ENCODE measurements around the gene NADSYN1. TPM values are rescaled to one million over a fixed set of nuclear protein-coding genes. Genes with fewer than 3 reads are reported as not detected.
"Not testable (repeated sequence)": the region's sequence is repeated elsewhere in the genome, so short reads cannot be mapped to it uniquely, and the experiment has no call there.

The NADSYN1 gene
- total RNA-seq, 4 donors from 2014 or later = 54.2 to 85.9 (median 70.0) TPM

GRCh38 chr11:71538666-71538990, 85.6 kb downstream of the NADSYN1 start:
- TF ChIP-seq CTCF (IDR thresholded peaks at IDR 0.05) = no peak
- TF ChIP-seq POLR2A (IDR thresholded peaks at IDR 0.05) = no peak
- Histone ChIP-seq H3K9me3 (no peaks in the 10 kb centered on the region), H3K4me1 (no peaks in the 10 kb centered on the region), H3K36me3 (no peaks in the 10 kb centered on the region), H3K27me3 (no peaks in the 10 kb centered on the region), H3K27ac (no peak overlapping the region), H3K4me3 (no peak overlapping the region)
- DNase-seq (ENCODE audit: low spot score in 2 of 2) = no peak
- WGBS, 2 donors = 75 to 85% methylated on average over 4 of the region's 4 CpGs

- no peak overlapping the region for H3K27ac ChIP-seq
- H3K36me3 ChIP-seq = no peaks in the 10 kb centered on the region
- no peaks in the 10 kb centered on the region for H3K27me3 ChIP-seq
- DNase-seq (ENCODE audit: low spot score in 2 of 2) = no peak
- no peaks in the 10 kb centered on the region for H3K4me1 ChIP-seq
- no peak overlapping the region for H3K4me3 ChIP-seq
- no peak for TF ChIP-seq CTCF (IDR thresholded peaks at IDR 0.05)
- TF ChIP-seq EP300 (IDR thresholded peaks at IDR 0.05) = no peak
- TF ChIP-seq POLR2A (IDR thresholded peaks at IDR 0.05) = no peak
- 84 to 86% methylated on average over 11 of the region's 11 CpGs for WGBS, 2 donors
- H3K9me3 ChIP-seq = no peaks in the 10 kb centered on the region
These were observed 86.0 kb downstream of the NADSYN1 start for GRCh38 chr11:71539017-71539416.

- H3K4me3 ChIP-seq; H3K27ac ChIP-seq; H3K4me1 ChIP-seq; H3K9me3 ChIP-seq; H3K36me3 ChIP-seq; H3K27me3 ChIP-seq; DNase-seq (ENCODE audit: low spot score in 2 of 2): not testable (repeated sequence)
- WGBS, 2 donors = 94 to 95% methylated on average over 11 of the region's 11 CpGs
These were observed 87.0 kb downstream of the NADSYN1 start for GRCh38 chr11:71539971-71540370.

- H3K27me3 ChIP-seq; H3K9me3 ChIP-seq; H3K4me1 ChIP-seq; DNase-seq (ENCODE audit: low spot score in 2 of 2); H3K27ac ChIP-seq; H3K36me3 ChIP-seq; H3K4me3 ChIP-seq: not testable (repeated sequence)
- WGBS, 2 donors = 83 to 84% methylated on average over 9 of the region's 9 CpGs
These were observed 87.7 kb downstream of the NADSYN1 start for GRCh38 chr11:71540521-71541304.

GRCh38 chr11:71542382-71542781, 89.4 kb downstream of the NADSYN1 start:
- Histone ChIP-seq H3K9me3 (peaks cover 0 to 8% (median 0%) of the 10 kb centered on the region in 4 donors), H3K36me3 (peaks cover 0 to 8% (median 0%) of the 10 kb centered on the region in 3 donors), H3K4me1 (no peaks in the 10 kb centered on the region), H3K27me3 (no peaks in the 10 kb centered on the region), H3K4me3 (no peak overlapping the region), H3K27ac (no peak overlapping the region)
- WGBS, 2 donors = 74 to 79% methylated on average over 7 of the region's 7 CpGs
- TF ChIP-seq POLR2A (IDR thresholded peaks at IDR 0.05) (no peak), CTCF (IDR thresholded peaks at IDR 0.05) (no peak), EP300 (IDR thresholded peaks at IDR 0.05) (no peak)
- DNase-seq (ENCODE audit: low spot score in 2 of 2) = no peak

- Histone ChIP-seq H3K4me3 (no peak overlapping the region), H3K4me1 (peaks cover 0 to 2% (median 0%) of the 10 kb centered on the region in 4 donors), H3K36me3 (peaks cover 0 to 8% (median 0%) of the 10 kb centered on the region in 3 donors), H3K9me3 (peaks cover 0 to 8% (median 0%) of the 10 kb centered on the region in 4 donors), H3K27ac (no peak overlapping the region), H3K27me3 (no peaks in the 10 kb centered on the region)
- no peak for TF ChIP-seq POLR2A (IDR thresholded peaks at IDR 0.05)
- no peak for TF ChIP-seq EP300 (IDR thresholded peaks at IDR 0.05)
- no peak for TF ChIP-seq CTCF (IDR thresholded peaks at IDR 0.05)
- 62 to 66% methylated on average over 15 of the region's 15 CpGs for WGBS, 2 donors
- DNase-seq (ENCODE audit: low spot score in 2 of 2) = no peak
These were observed 90.1 kb downstream of the NADSYN1 start for GRCh38 chr11:71542879-71543777.

All from tibial nerve (tissue), 4 donors.